SK-N-SH (cell line): ENCODE measurements around the gene FRS2. TPM values are rescaled to one million over a fixed set of nuclear protein-coding genes. Genes with fewer than 3 reads are reported as not detected.

Source experiments
- CTCF ChIA-PET: fragments of 300-600, 350-600 bp; formaldehyde crosslinking; extraction: SDS; loops from one replicate; lab custom pipeline; 2021; lab: Yijun Ruan, JAX
- POLR2A ChIA-PET: fragments of 350-600 bp; sonication (Branson Sonifier 250); formaldehyde crosslinking; extraction: SDS; loops from one replicate; lab custom pipeline; 2020; ENCODE audit warnings: antibody characterized with exemption, inconsistent platforms; lab: Yijun Ruan, JAX
- DNase-seq: peaks from one replicate; pipeline ENCODE4 v3.0.0; 2012
- H2AFZ ChIP-seq: fragments of 200-600 bp; sonication (generic); 2 replicates; pipeline ENCODE4 v1.8.1; 2016; ENCODE audit warnings: antibody characterized with exemption, mild to moderate bottlenecking, low read depth
- H3F3A ChIP-seq: fragments of 200-600 bp; sonication (generic); replicated peaks from 2 replicates; pipeline ENCODE3; 2016; ENCODE audit warnings: antibody characterized with exemption, mild to moderate bottlenecking; ENCODE audit not compliant: insufficient read depth
- H3K27ac ChIP-seq, 2 experiments: fragments of 200-500 bp in 1 of 2; fragments of 200-600 bp in 1 of 2; sonication (Bioruptor generic) in 1 of 2; sonication (generic), shearing (Covaris generic) in 1 of 2; 2 replicates each; pipeline versions ENCODE4 v1.5.1 to v1.6.1; 2014 to 2016; ENCODE audit warnings: low read depth in 2 of 2, inconsistent platforms in 1 of 2, low read length in 1 of 2, mild to moderate bottlenecking in 1 of 2, mixed read lengths in 1 of 2
- H3K27me3 ChIP-seq: fragments of 200-600 bp; sonication (generic), shearing (Covaris generic); 2 replicates; pipeline ENCODE4 v1.6.1; 2016; ENCODE audit warnings: mixed run types; ENCODE audit not compliant: insufficient read depth
- H3K36me3 ChIP-seq, 2 experiments: fragments of 200-500 bp in 1 of 2; fragments of 200-600 bp in 1 of 2; sonication (Bioruptor generic) in 1 of 2; sonication (generic) in 1 of 2; replicated peaks in 1 of 2; 2 replicates each; pipeline versions ENCODE3 to v1.5.1; 2014 to 2016; ENCODE audit warnings: low read length in 1 of 2, mild to moderate bottlenecking in 1 of 2; ENCODE audit not compliant: insufficient read depth in 2 of 2, control insufficient read depth in 1 of 2
- H3K4me1 ChIP-seq, 2 experiments: fragments of 200-500 bp in 1 of 2; fragments of 200-600 bp in 1 of 2; sonication (Bioruptor generic) in 1 of 2; sonication (generic), shearing (Covaris generic) in 1 of 2; 2 replicates each; pipeline versions ENCODE4 v1.5.1 to v1.6.1; 2014 to 2016; ENCODE audit warnings: low read depth in 1 of 2, low read length in 1 of 2, mixed run types in 1 of 2; ENCODE audit not compliant: insufficient read depth in 2 of 2, control insufficient read depth in 1 of 2
- H3K4me2 ChIP-seq: fragments of 200-600 bp; sonication (generic), shearing (Covaris generic); 2 replicates; pipeline ENCODE4 v1.6.1; 2017; ENCODE audit warnings: mixed run types
- H3K4me3 ChIP-seq, 2 experiments: fragments of 200-500 bp in 1 of 2; fragments of 200-600 bp in 1 of 2; sonication (Bioruptor generic) in 1 of 2; sonication (generic), shearing (Covaris generic) in 1 of 2; 2 replicates each; pipeline versions ENCODE4 v1.5.1 to v1.8.1; 2014 to 2016; ENCODE audit warnings: low read depth in 2 of 2, inconsistent platforms in 1 of 2, low read length in 1 of 2, mild to moderate bottlenecking in 1 of 2, mixed read lengths in 1 of 2, moderate library complexity in 1 of 2
- H3K79me2 ChIP-seq: fragments of 200-600 bp; sonication (generic); 2 replicates; pipeline ENCODE4 v1.8.1; 2017; ENCODE audit warnings: mild to moderate bottlenecking; ENCODE audit not compliant: insufficient read depth
- H3K9ac ChIP-seq: fragments of 200-600 bp; sonication (generic); 2 replicates; pipeline ENCODE4 v1.6.1; 2017; ENCODE audit warnings: mixed run types
- H3K9me2 ChIP-seq: fragments of 200-600 bp; sonication (generic); 2 replicates; pipeline ENCODE4 v1.6.1; 2017; ENCODE audit warnings: mixed run types
- H3K9me3 ChIP-seq: fragments of 200-600 bp; sonication (generic); 2 replicates; pipeline ENCODE4 v1.6.1; 2017; ENCODE audit warnings: mixed run types, mild to moderate bottlenecking, moderate library complexity
- H4K20me1 ChIP-seq: fragments of 200-600 bp; sonication (generic); 2 replicates; pipeline ENCODE4 v1.6.1; 2017; ENCODE audit warnings: mild to moderate bottlenecking, mixed run types; ENCODE audit not compliant: insufficient read depth
- ELF1 ChIP-seq: IDR thresholded peaks from 2 replicates; pipeline ENCODE4 v1.4.0; 2012
- EZH2phosphoT487 ChIP-seq: fragments of 200-600 bp; sonication (generic); IDR thresholded peaks from 2 replicates; pipeline ENCODE4 v1.6.1; 2017; ENCODE audit warnings: low read depth, mixed run types, mild to moderate bottlenecking, antibody characterized with exemption, moderate library complexity, borderline replicate concordance
- FOXM1 ChIP-seq: IDR thresholded peaks from 2 replicates; pipeline ENCODE4 v1.4.0; 2012; ENCODE audit warnings: low read depth, mild to moderate bottlenecking
- GATA2 ChIP-seq: sonication (generic); formaldehyde crosslinking; IDR thresholded peaks from 2 replicates; pipeline ENCODE4 v1.5.0; 2020; ENCODE audit warnings: mild to moderate bottlenecking, missing genetic modification reagents
- JUND ChIP-seq: IDR thresholded peaks from 2 replicates; pipeline ENCODE4 v1.4.0; 2012
- MEF2A ChIP-seq: IDR thresholded peaks from 2 replicates; pipeline ENCODE4 v1.4.0; 2012; ENCODE audit warnings: low read depth, borderline replicate concordance
- NFIC ChIP-seq: IDR thresholded peaks from 2 replicates; pipeline ENCODE4 v1.4.0; 2012; ENCODE audit warnings: borderline replicate concordance
- NRF1 ChIP-seq: IDR thresholded peaks from 2 replicates; pipeline ENCODE4 v1.6.1; 2012; ENCODE audit warnings: low read depth, mild to moderate bottlenecking, low read length
- POLR2AphosphoS5 ChIP-seq: IDR thresholded peaks from 2 replicates; pipeline ENCODE4 v1.6.1; 2012; ENCODE audit warnings: low read depth, low read length
- RXRA ChIP-seq: IDR thresholded peaks from 2 replicates; pipeline ENCODE4 v1.4.0; 2012; ENCODE audit warnings: low read depth, mild to moderate bottlenecking, borderline replicate concordance
- SMC3 ChIP-seq: IDR thresholded peaks from 2 replicates; pipeline ENCODE4 v1.6.1; 2012; ENCODE audit warnings: low read depth, low read length, improper control_type of control experiment
- TAF1 ChIP-seq: IDR thresholded peaks from 2 replicates; pipeline ENCODE4 v1.6.1; 2012; ENCODE audit warnings: low read depth, mild to moderate bottlenecking, low read length, moderate library complexity, borderline replicate concordance
- TEAD4 ChIP-seq: IDR thresholded peaks from 2 replicates; pipeline ENCODE4 v1.4.0; 2012; ENCODE audit warnings: mild to moderate bottlenecking, borderline replicate concordance; ENCODE audit not compliant: insufficient read depth
- YY1 ChIP-seq: IDR thresholded peaks from 2 replicates; pipeline ENCODE4 v1.4.0; 2012; ENCODE audit warnings: low read depth, mild to moderate bottlenecking
- WGBS: methylation state at CpG from one replicate; pipeline ENCODE4 v1.1.6; 2017; ENCODE audit warnings: low lambda C conversion rate; 5-methylcytosine and 5-hydroxymethylcytosine counted together
- polyA plus RNA-seq, 3 experiments: library from polyadenylated mRNA; depleted of rRNA; stranded (reverse); fragments of >200 nt; gene quantifications; 2 replicates each; pipeline ENCODE4 v1.2.3, GENCODE V29; 2012
- TF ChIP-seq, protein P1 (sequence below): fragments of 150-350 bp; IDR thresholded peaks from 2 replicates; pipeline ENCODE4 v1.6.1; 2016; ENCODE audit warnings: mild to moderate bottlenecking, low read depth, low read length
- TF ChIP-seq, protein P2 (sequence below): IDR thresholded peaks from 2 replicates; pipeline ENCODE4 v1.4.0; 2012; ENCODE audit warnings: low read depth, borderline replicate concordance
- TF ChIP-seq, protein P3 (sequence below): fragments of 150-350 bp; IDR thresholded peaks from 2 replicates; pipeline ENCODE4 v1.6.1; 2017; ENCODE audit warnings: antibody characterized with exemption, low read length, low read depth, borderline replicate concordance
- TF ChIP-seq, protein P4 (sequence below): IDR thresholded peaks from 2 replicates; pipeline ENCODE4; 2012
- TF ChIP-seq, protein P5 (sequence below): IDR thresholded peaks from 2 replicates; pipeline ENCODE4 v1.6.1; 2012; ENCODE audit warnings: mild to moderate bottlenecking, low read depth, low read length, moderate library complexity

Gene FRS2
- polyA plus RNA-seq, 1 of the 3 experiments (the other 2 are of a cell fraction): 7.1 TPM

GRCh38 chr12:69578283-69578682 is 108.1 kb downstream of the FRS2 start:
- ChIA-PET CTCF (interaction anchor here (1.5 to 3.1 kb wide), 2 partner anchors 8 to 61 kb away, joined by 3 to 27 read pairs; no protein-coding TSS in a partner anchor), POLR2A (no interaction called here)
- 95% methylated on average over 2 of the region's 2 CpGs for WGBS
- no peak for TF ChIP-seq EZH2phosphoT487
- TF ChIP-seq GATA2 (CRISPR knock-in tag): no peak
- TF ChIP-seq JUND: no peak
- TF ChIP-seq, protein P1, sequence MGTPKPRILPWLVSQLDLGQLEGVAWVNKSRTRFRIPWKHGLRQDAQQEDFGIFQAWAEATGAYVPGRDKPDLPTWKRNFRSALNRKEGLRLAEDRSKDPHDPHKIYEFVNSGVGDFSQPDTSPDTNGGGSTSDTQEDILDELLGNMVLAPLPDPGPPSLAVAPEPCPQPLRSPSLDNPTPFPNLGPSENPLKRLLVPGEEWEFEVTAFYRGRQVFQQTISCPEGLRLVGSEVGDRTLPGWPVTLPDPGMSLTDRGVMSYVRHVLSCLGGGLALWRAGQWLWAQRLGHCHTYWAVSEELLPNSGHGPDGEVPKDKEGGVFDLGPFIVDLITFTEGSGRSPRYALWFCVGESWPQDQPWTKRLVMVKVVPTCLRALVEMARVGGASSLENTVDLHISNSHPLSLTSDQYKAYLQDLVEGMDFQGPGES: no peak
- TF ChIP-seq TAF1: no peak
- no peak for TF ChIP-seq FOXM1
- TF ChIP-seq, protein P2, sequence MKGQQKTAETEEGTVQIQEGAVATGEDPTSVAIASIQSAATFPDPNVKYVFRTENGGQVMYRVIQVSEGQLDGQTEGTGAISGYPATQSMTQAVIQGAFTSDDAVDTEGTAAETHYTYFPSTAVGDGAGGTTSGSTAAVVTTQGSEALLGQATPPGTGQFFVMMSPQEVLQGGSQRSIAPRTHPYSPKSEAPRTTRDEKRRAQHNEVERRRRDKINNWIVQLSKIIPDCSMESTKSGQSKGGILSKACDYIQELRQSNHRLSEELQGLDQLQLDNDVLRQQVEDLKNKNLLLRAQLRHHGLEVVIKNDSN: no peak
- TF ChIP-seq, protein P3, sequence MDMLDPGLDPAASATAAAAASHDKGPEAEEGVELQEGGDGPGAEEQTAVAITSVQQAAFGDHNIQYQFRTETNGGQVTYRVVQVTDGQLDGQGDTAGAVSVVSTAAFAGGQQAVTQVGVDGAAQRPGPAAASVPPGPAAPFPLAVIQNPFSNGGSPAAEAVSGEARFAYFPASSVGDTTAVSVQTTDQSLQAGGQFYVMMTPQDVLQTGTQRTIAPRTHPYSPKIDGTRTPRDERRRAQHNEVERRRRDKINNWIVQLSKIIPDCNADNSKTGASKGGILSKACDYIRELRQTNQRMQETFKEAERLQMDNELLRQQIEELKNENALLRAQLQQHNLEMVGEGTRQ: no peak
- TF ChIP-seq SMC3: no peak
- TF ChIP-seq, protein P4, sequence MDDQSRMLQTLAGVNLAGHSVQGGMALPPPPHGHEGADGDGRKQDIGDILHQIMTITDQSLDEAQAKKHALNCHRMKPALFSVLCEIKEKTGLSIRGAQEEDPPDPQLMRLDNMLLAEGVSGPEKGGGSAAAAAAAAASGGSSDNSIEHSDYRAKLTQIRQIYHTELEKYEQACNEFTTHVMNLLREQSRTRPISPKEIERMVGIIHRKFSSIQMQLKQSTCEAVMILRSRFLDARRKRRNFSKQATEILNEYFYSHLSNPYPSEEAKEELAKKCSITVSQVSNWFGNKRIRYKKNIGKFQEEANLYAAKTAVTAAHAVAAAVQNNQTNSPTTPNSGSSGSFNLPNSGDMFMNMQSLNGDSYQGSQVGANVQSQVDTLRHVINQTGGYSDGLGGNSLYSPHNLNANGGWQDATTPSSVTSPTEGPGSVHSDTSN: no peak
- TF ChIP-seq NFIC: no peak
- TF ChIP-seq RXRA: no peak
- TF ChIP-seq MEF2A: no peak
- TF ChIP-seq, protein P5, sequence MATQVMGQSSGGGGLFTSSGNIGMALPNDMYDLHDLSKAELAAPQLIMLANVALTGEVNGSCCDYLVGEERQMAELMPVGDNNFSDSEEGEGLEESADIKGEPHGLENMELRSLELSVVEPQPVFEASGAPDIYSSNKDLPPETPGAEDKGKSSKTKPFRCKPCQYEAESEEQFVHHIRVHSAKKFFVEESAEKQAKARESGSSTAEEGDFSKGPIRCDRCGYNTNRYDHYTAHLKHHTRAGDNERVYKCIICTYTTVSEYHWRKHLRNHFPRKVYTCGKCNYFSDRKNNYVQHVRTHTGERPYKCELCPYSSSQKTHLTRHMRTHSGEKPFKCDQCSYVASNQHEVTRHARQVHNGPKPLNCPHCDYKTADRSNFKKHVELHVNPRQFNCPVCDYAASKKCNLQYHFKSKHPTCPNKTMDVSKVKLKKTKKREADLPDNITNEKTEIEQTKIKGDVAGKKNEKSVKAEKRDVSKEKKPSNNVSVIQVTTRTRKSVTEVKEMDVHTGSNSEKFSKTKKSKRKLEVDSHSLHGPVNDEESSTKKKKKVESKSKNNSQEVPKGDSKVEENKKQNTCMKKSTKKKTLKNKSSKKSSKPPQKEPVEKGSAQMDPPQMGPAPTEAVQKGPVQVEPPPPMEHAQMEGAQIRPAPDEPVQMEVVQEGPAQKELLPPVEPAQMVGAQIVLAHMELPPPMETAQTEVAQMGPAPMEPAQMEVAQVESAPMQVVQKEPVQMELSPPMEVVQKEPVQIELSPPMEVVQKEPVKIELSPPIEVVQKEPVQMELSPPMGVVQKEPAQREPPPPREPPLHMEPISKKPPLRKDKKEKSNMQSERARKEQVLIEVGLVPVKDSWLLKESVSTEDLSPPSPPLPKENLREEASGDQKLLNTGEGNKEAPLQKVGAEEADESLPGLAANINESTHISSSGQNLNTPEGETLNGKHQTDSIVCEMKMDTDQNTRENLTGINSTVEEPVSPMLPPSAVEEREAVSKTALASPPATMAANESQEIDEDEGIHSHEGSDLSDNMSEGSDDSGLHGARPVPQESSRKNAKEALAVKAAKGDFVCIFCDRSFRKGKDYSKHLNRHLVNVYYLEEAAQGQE: no peak
- TF ChIP-seq NRF1: no peak
- no peak for TF ChIP-seq YY1
- TF ChIP-seq ELF1: no peak
- no peak for TF ChIP-seq POLR2AphosphoS5
- no peak for TF ChIP-seq TEAD4
- Histone ChIP-seq H3K27ac (no peak overlapping the region), H3K36me3 (peaks cover 34 to 45% of the 10 kb centered on the region in 2 experiments), H3F3A (peaks cover 12% of the 10 kb centered on the region), H2AFZ (no peak overlapping the region), H3K4me1 (peaks cover 0 to 2% of the 10 kb centered on the region in 2 experiments; a peak in 2 of 4 replicates), H3K9ac (no peak overlapping the region), H3K27me3 (no peaks in the 10 kb centered on the region), H3K4me3 (no peak overlapping the region), H3K4me2 (no peak overlapping the region), H3K9me2 (no peaks in the 10 kb centered on the region), H3K79me2 (no peaks in the 10 kb centered on the region; the same call in 1 of the 2 replicates), H3K9me3 (no peaks in the 10 kb centered on the region), H4K20me1 (no peaks in the 10 kb centered on the region)
- DNase-seq: no peak
